Vagina (tissue), 2 donors: Measurements from ENCODE around the gene GBP4. TPM values are rescaled to one million over a fixed set of nuclear protein-coding genes. Genes with fewer than 3 reads are reported as not detected.

Source experiments
- DNase-seq, 2 donors: peaks; one replicate each; pipeline ENCODE4 v3.0.0-alpha.2; 2017; ENCODE audit errors: extremely low spot score in 2 of 2
- H3K27ac ChIP-seq: fragments of 200-600 bp; sonication (generic); one replicate; pipeline ENCODE4 v1.5.1; 2019
- H3K27me3 ChIP-seq: fragments of 200-600 bp; sonication (generic); one replicate; pipeline ENCODE4 v1.5.1; 2019
- H3K36me3 ChIP-seq, 2 donors: fragments of 200-600 bp; sonication (generic); one replicate each; pipeline ENCODE4 v1.5.1; 2017 to 2019
- H3K4me1 ChIP-seq: fragments of 200-600 bp; sonication (generic); one replicate; pipeline ENCODE4 v1.5.1; 2019
- H3K4me3 ChIP-seq, 2 donors: fragments of 200-600 bp; sonication (generic); 1 replicate in 1 of 2; 2 replicates in 1 of 2; pipeline ENCODE4 v1.5.1; 2016 to 2019
- H3K9me3 ChIP-seq: fragments of 200-600 bp; sonication (generic); one replicate; pipeline ENCODE4 v1.5.1; 2019
- POLR2A ChIP-seq, 2 donors: fragments of 450-650 bp; IDR thresholded peaks; one replicate each; pipeline ENCODE4 v1.6.1; 2017; ENCODE audit warnings: antibody characterized with exemption in 2 of 2, mild to moderate bottlenecking in 2 of 2, moderate library complexity in 2 of 2
- POLR2AphosphoS5 ChIP-seq, 2 donors: sonication (generic); formaldehyde crosslinking; IDR thresholded peaks; one replicate each; pipeline ENCODE4 v1.9.0; 2017; ENCODE audit warnings: antibody characterized with exemption in 2 of 2, mild to moderate bottlenecking in 2 of 2, low read depth in 1 of 2; ENCODE audit not compliant: insufficient read depth in 1 of 2
- intact Hi-C: fragments of 100-400 bp; cut with DNase I; formaldehyde crosslinking; loops from one replicate; pipeline ENCODE4 v1.15.1; 2023
- total RNA-seq: library from RNA; depleted of rRNA; stranded (reverse); fragments of >200 nt; gene quantifications from one replicate; pipeline ENCODE4 v1.2.3, GENCODE V29; 2016
- TF ChIP-seq, protein P1 (sequence below), 3 experiments: fragments of 450-650 bp in 2 of 3; fragments of 200-600 bp in 1 of 3; sonication (generic) in 1 of 3; IDR thresholded peaks; one replicate each; pipeline ENCODE4 v1.5.1; 2017 to 2019; ENCODE audit warnings: antibody characterized with exemption in 3 of 3, mild to moderate bottlenecking in 2 of 3, moderate library complexity in 2 of 3

GBP4 gene
- total RNA-seq, 1 donor from 2014 or later = 8.3 TPM

DNA sequence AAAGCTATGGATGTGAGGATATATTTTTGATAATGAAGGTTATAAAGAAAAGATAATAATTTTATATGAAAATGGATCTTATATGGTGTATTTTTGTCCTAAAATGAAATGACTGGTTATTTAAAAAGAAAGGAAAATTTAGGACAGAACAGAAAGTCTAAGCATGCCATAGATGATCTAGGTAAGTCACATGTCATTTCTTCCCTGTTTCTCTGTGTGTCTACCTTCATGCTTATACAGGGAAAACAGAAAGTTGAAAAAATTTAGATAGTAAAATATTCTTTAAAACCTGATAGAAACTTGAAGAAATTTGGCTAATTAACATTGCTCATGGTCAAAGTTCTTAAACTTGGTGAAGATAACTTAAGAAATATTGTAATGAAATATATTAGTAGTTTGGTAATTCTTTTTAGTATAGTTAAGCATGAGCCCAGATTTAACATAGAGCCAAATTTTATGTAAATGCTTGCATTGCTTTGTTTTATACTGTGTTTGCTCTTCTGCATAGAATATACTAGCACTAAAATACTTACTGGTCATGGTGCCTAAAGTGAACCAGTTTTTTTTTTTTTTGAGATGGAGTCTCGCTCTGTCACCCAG lies 12.4 kb upstream of the GBP4 start:
- DNase-seq = no peak
- Histone ChIP-seq H3K4me1 (no peaks in the 10 kb centered on the region), H3K36me3 (no peaks in the 10 kb centered on the region), H3K27ac (no peak overlapping the region), H3K4me3 (no peak overlapping the region), H3K9me3 (no peaks in the 10 kb centered on the region), H3K27me3 (no peaks in the 10 kb centered on the region)
- intact Hi-C loops = no loop called here
- no peak for TF ChIP-seq POLR2AphosphoS5 (IDR thresholded peaks at IDR 0.05; ENCODE audit: insufficient read depth in 1 of 2, low read depth in 1 of 2)
- TF ChIP-seq, protein P1, sequence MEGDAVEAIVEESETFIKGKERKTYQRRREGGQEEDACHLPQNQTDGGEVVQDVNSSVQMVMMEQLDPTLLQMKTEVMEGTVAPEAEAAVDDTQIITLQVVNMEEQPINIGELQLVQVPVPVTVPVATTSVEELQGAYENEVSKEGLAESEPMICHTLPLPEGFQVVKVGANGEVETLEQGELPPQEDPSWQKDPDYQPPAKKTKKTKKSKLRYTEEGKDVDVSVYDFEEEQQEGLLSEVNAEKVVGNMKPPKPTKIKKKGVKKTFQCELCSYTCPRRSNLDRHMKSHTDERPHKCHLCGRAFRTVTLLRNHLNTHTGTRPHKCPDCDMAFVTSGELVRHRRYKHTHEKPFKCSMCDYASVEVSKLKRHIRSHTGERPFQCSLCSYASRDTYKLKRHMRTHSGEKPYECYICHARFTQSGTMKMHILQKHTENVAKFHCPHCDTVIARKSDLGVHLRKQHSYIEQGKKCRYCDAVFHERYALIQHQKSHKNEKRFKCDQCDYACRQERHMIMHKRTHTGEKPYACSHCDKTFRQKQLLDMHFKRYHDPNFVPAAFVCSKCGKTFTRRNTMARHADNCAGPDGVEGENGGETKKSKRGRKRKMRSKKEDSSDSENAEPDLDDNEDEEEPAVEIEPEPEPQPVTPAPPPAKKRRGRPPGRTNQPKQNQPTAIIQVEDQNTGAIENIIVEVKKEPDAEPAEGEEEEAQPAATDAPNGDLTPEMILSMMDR (IDR thresholded peaks at IDR 0.05) = no peak

DNA sequence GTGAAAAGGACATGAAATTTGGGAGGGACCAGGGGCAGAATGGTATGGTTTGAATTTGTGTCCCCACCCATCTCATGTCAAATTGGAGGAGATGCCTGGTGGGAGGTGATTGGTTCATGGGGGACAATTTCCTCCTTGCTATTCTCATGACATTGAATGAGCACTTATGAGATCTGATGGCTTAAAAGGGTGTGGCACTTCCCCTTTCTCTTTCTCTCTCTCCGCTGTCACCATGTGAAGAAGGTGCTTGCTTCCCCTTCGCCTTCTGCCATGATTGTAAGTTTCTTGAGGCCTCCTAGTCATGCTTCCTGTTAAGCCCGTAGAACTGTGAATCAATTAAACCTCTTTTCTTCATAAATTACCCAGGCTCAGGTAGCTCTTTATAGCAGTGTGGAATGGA lies 7.6 kb upstream of the GBP4 start:
- H3K27ac ChIP-seq = no peak overlapping the region
- no peaks in the 10 kb centered on the region for H3K27me3 ChIP-seq
- TF ChIP-seq, protein P1 (IDR thresholded peaks at IDR 0.05) = no peak
- intact Hi-C loops = no loop called here
- H3K4me3 ChIP-seq = no peak overlapping the region
- H3K9me3 ChIP-seq = no peaks in the 10 kb centered on the region
- no peaks in the 10 kb centered on the region for H3K36me3 ChIP-seq
- no peaks in the 10 kb centered on the region for H3K4me1 ChIP-seq
- no peak for DNase-seq

DNA sequence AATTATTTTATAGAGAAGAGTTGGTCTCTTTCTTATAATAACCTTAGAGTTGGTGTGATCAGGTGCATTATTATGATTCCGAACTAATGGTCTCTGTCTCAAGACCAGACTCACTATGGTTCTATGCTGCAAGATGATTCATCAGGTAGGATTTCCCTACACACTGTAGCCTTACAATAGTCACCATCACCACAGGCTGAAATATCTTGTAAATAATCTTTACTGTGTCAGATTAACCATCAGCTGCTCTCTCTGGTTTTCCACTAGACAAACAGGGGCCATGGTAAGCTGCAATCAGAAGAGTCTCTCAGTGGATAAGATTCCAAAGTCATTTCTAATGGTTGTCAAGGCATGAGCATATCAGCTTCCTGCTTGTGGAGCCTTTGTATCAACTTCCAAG lies 4.4 kb upstream of the GBP4 start:
- Histone ChIP-seq H3K27ac (no peak overlapping the region), H3K36me3 (no peaks in the 10 kb centered on the region), H3K4me3 (no peak overlapping the region), H3K4me1 (peaks cover 12% of the 10 kb centered on the region), H3K9me3 (no peaks in the 10 kb centered on the region), H3K27me3 (no peaks in the 10 kb centered on the region)
- intact Hi-C loops = no loop called here
- DNase-seq = no peak
- TF ChIP-seq, protein P1 (IDR thresholded peaks at IDR 0.05) = no peak
- TF ChIP-seq POLR2AphosphoS5 (IDR thresholded peaks at IDR 0.05; ENCODE audit: insufficient read depth in 1 of 2, low read depth in 1 of 2) (no peak), POLR2A (IDR thresholded peaks at IDR 0.05) (no peak)

DNA sequence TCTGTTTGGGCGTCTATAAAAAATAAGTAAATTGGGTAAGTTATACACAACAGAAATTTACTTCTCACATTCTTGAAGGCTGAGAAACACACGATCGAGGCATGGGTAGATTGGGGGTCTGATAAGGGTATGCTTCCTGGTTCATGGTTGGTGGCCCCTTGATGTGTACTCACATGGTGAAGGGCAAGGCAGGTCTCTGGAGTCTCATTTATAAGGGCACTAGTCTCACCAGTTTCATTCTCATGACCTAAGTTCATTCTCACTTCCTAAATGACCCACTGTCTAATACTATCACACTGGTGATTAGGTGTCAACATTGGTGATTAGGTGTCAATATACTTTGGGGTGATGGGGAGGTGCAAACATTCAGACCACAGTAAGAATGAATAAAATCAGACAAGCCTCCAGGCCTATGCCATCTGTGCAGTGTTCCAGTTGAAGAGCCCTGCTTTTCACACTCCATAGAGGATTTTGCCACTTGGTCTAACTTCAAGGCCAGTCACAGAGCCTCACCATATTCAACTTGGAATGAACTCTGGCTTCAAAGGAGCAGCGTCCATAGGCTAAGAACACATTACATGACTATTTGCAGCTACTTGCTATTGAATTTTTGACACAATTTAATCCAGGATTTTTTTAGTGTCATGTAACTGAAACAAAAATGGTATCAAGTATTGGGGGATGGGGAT lies 2.5 kb upstream of the GBP4 start:
- no peaks in the 10 kb centered on the region for H3K27me3 ChIP-seq
- H3K27ac ChIP-seq = no peak overlapping the region
- intact Hi-C loops = no loop called here
- no peak for DNase-seq
- no peak overlapping the region for H3K4me3 ChIP-seq
- no peaks in the 10 kb centered on the region for H3K36me3 ChIP-seq
- no peaks in the 10 kb centered on the region for H3K9me3 ChIP-seq
- TF ChIP-seq, protein P1 (IDR thresholded peaks at IDR 0.05) = no peak
- TF ChIP-seq POLR2A (IDR thresholded peaks at IDR 0.05) = no peak
- TF ChIP-seq POLR2AphosphoS5 (IDR thresholded peaks at IDR 0.05; ENCODE audit: insufficient read depth in 1 of 2, low read depth in 1 of 2) = no peak
- H3K4me1 ChIP-seq = peaks cover 15% of the 10 kb centered on the region

DNA sequence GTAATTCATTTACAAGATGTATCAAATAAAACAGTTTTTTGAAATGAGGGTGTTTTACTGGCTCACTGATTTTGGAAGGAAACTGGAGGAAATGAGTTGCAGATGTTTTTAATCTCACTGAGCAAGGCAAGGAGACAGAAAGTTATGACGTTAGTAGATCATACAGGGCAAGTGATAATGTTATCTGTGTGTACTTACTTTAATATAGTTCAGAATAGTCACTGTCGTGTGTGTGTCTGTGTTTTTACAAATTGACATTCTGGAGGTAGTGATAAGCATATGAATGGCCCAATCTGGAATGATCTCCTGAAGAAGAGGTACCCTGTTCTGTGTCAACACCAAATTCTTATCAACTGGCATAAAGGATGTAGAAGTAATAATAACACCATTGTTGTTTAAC lies 1.9 kb upstream of the GBP4 start:
- H3K27ac ChIP-seq = no peak overlapping the region
- H3K36me3 ChIP-seq = no peaks in the 10 kb centered on the region
- no peak for TF ChIP-seq POLR2A (IDR thresholded peaks at IDR 0.05)
- TF ChIP-seq POLR2AphosphoS5 (IDR thresholded peaks at IDR 0.05; ENCODE audit: insufficient read depth in 1 of 2, low read depth in 1 of 2) = no peak
- TF ChIP-seq, protein P1 (IDR thresholded peaks at IDR 0.05) = no peak
- no peaks in the 10 kb centered on the region for H3K9me3 ChIP-seq
- H3K4me1 ChIP-seq = peaks cover 15% of the 10 kb centered on the region
- no peaks in the 10 kb centered on the region for H3K27me3 ChIP-seq
- no peak overlapping the region for H3K4me3 ChIP-seq
- DNase-seq = no peak
- intact Hi-C loops = no loop called here
